HCEC 1CT (cell line): ENCODE results near the gene RNF217.
"Not testable (repeated sequence)": the region's sequence is repeated elsewhere in the genome, so short reads cannot be mapped to it uniquely, and the experiment has no call there.

Experiments used
- DNase-seq: peaks from one replicate; pipeline ENCODE4 v3.0.0-alpha.2; 2017

The RNF217 gene

GRCh38 chr6:125066140-125066539 is 103.9 kb downstream of the RNF217 start:
- DNase-seq = no peak

- DNase-seq = no peak
Measured at GRCh38 chr6:125066964-125067363, 104.7 kb downstream of the RNF217 start.

GRCh38 chr6:125067552-125067951 is 105.3 kb downstream of the RNF217 start:
- no peak for DNase-seq

GRCh38 chr6:125073071-125073470 is 110.8 kb downstream of the RNF217 start:
- DNase-seq = no peak

GRCh38 chr6:125074120-125074519 is 111.9 kb downstream of the RNF217 start:
- no peak for DNase-seq

GRCh38 chr6:125075073-125075472 is 112.8 kb downstream of the RNF217 start:
- not testable (repeated sequence) for DNase-seq

GRCh38 chr6:125075741-125076481 is 113.7 kb downstream of the RNF217 start:
- no peak for DNase-seq

- no peak for DNase-seq
Measured at GRCh38 chr6:125076482-125076742, 114.2 kb downstream of the RNF217 start.

- DNase-seq = no peak
Measured at GRCh38 chr6:125077453-125077852, 115.2 kb downstream of the RNF217 start.

- no peak for DNase-seq
Measured at GRCh38 chr6:125078602-125079321, 116.5 kb downstream of the RNF217 start.

- no peak for DNase-seq
Measured at GRCh38 chr6:125082908-125083683, 120.9 kb downstream of the RNF217 start.

GRCh38 chr6:125083684-125083990 is 121.4 kb downstream of the RNF217 start:
- DNase-seq = no peak

- DNase-seq = no peak
Measured at GRCh38 chr6:125086716-125087115, 124.5 kb downstream of the RNF217 start.

GRCh38 chr6:125088963-125089362 is 126.7 kb downstream of the RNF217 start:
- DNase-seq = no peak

GRCh38 chr6:125094563-125094962 is 132.3 kb downstream of the RNF217 start:
- DNase-seq = peak; percentile 60

GRCh38 chr6:125095580-125096301 is 133.5 kb downstream of the RNF217 start:
- DNase-seq = peak; percentile 58

GRCh38 chr6:125097186-125097585 is 134.9 kb downstream of the RNF217 start:
- no peak for DNase-seq

GRCh38 chr6:125098253-125098652 is 136.0 kb downstream of the RNF217 start:
- DNase-seq = no peak

- peak; percentile 76 for DNase-seq
Measured at GRCh38 chr6:125099211-125100073, 137.2 kb downstream of the RNF217 start.

GRCh38 chr6:125100074-125100652 is 137.9 kb downstream of the RNF217 start:
- no peak for DNase-seq

GRCh38 chr6:125101128-125101527 is 138.9 kb downstream of the RNF217 start:
- DNase-seq = no peak

- DNase-seq = no peak
Measured at GRCh38 chr6:125101631-125102030, 139.4 kb downstream of the RNF217 start.
